Medulla oblongata (tissue), 1 donor: Measurements from ENCODE around the gene PGAM2.
A peak's percentile ranks its signal among the peaks of the same experiment; 100 is the strongest.

Source experiments
- DNase-seq: peaks from one replicate; pipeline ENCODE4 v3.0.0-alpha.2; 2015; ENCODE audit errors: extremely low spot score

PGAM2 gene

DNA sequence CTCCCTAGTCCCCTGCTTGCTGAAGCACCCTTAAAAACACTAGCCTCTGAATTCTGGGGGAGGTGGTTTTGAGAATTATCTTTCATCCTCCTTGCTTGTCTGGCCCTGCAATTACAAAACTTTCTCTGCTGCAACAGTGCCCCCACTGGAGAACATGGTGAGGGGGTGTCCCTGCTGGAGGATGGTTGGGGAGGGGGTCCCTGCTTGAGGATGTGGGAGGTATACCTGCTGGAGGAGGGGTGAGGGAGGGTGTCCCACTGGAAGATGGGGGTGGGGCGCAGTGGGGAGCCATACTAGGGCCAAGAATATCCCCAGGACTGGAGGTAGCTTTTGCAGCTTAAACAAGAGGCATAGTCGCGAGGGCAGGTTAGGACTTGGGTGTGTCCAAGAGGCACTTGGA, 20.2 kb upstream of the PGAM2 start:
- DNase-seq, result no peak

DNA sequence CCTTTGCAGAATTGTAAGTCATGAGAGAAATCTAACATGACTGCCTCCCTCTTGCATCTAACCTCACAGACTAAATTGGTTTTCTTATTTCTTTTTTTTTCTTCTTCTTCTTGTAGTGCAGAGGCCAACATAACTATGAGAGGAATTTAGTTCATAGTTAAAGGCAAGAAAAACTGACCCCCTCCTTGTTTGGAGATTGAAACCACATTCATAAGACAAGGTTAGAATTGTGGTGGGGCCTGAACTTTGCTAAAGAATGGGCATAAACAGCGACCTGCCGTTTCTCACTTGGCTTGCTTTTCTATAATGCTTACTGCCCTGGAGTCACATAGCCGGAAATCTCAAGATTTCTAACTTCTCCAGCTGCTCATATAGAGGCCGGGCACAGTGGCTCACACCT, 19.3 kb upstream of the PGAM2 start:
- DNase-seq, result no peak

DNA sequence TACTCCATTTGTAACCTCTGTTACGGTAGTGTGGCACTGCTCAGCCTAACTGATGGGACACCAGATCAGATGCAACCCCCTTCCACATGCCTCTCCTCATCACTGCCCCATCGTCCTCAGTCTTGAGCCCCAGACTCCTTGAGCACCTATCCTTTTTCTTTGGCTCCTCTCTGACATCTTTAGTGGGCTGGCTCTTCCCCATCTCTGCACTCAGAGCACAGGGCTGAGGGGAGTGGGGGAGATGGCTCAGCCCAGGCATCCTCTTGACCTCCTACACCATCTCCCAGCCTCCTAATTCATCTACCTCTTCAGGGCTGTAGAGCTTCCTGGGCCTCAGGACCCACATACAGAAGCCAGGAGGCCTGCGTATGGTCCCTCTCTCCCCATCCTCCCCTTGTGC, 18.4 kb upstream of the PGAM2 start:
- DNase-seq, result no peak

DNA sequence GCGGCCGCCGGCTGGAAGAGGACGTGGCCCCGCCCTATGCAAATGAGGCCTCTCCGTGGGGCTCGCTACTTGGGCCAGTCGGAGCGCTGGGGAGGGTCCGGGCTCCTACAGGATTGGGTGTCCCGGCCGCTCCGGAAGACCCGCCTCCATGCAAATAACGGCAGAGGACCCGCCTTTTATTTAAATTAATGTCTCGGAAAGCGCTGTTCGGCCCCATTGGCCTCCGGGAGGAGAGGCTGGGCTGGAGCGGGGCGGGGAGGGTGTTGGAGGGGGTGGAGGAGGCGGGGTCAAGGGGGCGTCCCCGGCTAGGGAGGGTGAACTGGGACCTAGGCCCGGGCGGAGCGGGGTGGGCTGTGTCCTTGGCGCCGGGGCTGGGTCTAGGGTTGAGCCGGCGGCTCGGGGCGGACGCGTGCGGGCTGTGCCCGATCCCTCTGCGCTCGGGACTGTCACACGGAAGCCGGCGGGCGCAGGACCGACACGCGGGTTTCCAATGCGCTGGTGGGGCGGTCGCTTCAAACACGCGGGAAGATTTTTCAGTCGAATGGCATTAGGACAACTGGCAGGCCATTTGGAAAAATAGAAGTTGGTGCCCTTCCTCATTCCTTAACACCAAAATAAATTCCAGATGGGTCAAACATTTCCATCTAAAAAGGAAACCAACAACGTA, 17.3 kb upstream of the PGAM2 start:
- peak; percentile 99 for DNase-seq

DNA sequence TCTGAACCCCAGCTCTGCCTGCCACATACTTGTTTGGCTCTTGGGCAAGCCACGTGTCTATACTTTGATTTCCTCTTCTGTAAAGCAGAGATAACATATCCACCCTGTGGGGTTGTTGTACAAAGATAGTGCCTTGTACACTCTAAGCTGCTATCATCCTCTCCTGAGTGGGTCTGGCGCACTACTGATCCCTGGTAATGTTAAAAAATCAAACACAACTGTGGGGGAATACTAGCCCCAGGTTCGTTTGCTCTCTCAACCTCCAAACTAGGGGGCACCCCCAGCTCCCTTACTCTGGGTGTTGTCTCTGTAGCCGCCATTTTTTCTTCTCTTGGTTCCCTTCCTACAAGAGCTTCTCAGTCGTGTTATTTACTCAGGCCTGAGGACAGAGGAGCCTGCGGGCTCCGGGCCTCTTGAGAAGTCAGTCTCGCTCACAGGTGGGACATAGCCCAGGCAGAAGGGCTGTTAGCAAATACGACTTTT, 15.9 kb upstream of the PGAM2 start:
- no peak for DNase-seq

DNA sequence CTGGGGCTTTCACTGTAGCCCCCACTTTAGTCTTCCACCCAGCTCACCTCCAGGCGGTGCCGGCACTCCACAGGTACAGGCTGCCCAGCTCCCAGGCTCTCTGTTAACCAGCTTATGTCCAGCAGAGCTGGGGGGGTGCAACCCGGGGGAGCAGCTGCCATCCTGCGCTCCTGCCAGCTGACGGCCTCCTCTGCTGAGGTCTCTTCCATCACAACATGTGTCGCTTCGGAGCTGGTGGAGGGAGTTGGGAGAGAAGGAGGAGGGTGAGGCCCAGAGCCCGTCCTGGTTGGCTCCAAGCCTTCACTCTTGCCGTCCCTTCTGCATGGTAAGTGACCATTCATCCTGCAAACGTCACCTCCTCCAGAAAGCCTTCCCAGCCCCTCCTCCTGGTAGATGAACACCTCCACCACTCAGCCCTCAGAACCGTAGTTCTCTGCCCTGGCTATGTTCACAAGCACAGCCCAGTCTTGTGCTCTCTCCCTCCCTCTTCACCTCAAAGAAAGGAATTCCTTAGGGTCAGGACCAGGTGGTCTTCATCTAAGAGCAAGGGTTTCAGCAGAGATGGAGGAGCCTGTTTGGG, 15.4 kb upstream of the PGAM2 start:
- DNase-seq, result no peak

DNA sequence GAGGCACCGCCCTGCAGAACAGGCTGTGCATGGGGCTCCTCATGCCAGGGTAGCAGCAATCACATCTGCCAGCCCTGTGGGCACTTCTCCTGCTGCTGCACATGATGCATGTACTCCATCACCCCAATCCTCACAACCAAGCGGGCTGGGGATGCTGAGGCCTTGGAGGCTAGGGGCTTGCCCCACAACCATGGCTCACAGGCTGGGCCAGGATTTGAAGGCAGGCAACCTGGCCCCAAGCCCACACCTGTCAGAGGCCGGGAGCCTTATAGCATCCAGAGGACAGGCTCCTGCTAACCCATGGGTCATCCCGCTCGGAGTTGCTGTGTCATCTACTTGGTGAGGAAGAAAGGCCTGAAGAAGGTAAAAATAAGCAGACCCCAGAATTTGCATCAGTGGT, 14.8 kb upstream of the PGAM2 start:
- DNase-seq, result no peak

DNA sequence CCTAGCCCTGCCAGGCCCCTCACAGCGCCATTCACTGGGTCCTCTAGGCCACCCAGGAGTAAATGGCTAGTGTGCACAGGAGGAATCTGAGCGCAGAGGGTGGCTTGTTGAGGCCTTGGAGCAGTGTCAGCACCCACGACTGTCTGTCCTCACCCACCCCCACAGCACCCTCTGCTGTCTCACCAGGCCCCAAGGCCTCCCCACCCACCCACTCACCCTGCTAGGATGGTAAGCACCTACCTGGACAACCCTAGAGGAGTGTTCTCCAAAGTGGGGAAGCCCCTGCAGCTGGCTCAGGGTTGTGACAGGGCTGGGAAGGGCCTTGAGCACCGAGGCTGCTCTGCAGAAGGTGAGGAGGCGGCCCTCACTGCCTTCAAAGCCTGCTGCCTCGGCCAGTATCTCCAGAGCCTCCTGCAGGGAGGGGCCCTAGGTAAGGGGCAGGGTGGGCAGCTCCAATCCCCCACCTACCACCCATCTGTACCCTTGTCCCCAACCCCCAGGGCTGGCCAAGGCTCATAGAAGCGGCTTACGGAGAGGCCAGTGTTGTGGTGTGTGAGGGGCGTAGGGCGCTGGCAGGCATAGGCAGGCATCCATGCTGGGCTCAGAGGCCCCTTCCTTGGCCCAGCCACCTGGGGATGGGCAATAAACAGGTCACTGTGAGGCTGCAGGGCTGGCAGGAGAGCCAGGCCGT, 14.1 kb upstream of the PGAM2 start:
- DNase-seq, result no peak

DNA sequence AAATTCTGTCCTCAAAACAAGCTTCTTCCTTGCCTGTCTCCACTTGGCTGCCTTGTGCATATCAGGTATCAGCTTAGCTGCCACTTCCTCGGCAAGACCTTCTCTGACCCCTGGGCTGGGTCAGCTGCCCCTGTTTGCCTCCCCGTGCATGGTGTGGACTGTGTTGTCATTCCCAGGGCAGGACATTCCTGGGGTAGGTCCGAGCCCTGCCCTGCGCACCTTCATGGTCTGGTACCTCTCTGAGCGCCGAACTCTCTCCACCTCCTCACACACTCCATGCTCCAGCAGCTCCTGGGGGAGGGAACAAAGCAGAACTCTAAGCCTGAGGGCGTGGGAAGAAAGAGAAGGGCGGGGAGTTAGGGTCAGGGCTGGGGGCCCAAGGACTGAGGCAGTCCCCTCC, 13.2 kb upstream of the PGAM2 start:
- no peak for DNase-seq

DNA sequence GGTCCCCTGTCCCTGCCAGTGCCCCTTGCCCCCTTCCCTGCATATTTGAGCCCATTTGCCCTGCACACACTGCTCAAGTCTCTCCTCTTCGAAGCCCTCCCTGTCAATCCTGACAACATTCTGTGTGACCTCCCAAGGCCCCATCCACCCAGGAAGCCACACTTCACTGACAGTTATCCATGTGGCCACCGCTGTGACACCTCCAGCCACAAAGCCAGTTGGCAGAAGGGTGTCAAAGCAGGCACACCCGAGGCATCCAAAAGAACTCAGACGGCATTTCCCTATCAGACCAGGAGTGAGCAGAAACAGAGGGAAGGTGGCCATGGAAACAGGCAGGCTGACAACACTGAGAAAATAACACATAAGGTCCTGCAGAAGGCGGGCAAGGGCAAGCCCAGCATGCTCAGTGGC, 12.3 kb upstream of the PGAM2 start:
- no peak for DNase-seq

DNA sequence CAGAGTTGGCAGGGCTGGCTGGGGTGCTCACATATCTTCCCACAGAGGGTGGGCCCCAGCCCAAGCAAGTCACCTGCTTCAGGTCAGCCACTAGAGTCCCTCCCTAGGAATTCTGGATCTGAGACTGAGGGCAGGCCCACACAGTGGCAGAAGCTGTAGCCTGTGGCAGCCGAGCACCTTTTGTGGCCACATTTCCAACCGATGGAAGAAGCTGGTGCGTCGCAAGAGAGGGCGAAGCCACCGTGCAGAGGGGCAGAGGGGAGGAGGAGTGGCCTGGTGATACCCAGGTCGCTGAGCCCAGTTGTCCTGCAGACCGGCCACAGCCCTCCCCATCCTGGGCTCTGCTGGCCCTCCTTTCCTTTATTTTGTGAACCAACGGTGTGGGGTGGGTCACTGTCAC, 11.7 kb upstream of the PGAM2 start:
- no peak for DNase-seq

DNA sequence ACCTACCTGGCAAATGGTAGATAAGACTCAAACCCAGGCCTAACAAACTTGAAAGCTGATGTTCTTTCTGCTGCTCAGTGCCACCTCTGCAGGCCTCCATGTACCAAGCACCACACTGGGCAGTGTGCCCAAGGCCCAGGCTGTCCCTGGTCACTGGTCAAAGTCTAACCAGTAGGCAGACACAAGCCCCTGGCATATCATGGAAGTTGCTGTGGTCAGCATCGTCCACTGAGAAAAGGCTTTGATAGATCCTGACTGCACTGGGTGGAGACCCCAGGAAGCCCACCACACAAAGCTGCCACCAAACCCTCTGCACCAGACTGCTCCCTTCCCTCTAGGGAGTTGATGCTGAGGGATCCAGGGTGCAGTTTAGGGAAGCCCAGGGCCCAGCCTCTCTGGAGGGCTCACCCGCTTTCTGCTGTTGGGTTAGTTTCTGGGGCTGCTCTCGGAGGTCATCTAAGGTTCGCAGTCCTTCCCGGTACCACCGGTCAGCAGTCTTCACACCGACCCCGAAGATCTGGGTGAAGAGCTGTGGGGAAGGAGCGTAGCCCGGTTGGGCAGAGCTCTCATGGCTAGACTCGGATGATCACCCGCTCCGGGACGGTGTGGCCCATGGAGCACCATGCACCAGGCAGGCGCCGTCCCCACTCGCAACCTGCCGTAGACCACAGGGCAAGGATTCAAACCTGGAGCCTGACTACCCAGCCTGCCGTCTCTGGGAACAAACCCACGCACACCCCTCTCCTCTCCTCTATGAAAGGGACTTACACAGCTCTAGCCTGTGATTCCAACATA, 10.9 kb upstream of the PGAM2 start:
- no peak for DNase-seq

DNA sequence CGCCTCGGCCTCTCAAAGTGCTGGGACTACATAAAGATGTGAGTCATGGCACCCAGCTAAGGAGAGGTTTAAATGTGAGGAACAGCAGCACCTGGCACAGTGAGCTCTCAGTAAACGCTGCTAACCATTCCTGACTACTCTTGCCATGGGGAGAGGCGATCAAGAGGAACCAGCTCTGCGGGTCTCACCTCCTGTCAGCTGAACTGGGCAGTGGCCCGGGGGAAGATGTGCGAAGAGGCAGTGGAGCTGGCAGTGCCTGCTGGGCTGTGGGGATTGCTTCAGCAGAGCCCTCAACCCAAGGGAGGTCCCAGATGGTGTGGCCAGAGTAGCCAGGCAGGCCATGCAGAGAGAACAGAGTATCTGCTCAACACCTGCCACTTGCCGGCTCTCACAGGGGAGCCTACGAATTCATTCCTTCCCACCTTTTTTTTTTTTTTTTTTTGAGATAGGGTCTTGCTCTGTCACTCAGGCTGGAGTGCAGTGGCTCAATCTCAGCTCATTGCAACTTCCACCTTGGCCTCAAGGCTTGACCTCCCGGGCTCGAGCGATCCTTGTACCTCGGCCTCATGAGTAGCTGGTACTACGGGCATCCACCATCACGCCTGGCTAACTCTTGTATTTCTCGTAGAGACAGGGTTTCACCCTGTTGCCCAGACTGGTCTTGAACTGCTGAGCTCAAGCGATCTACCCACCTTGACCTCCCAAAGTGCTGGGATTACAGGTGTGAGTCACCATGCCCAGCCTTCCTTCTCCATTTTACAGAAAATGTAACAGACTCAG, 10.1 kb upstream of the PGAM2 start:
- DNase-seq, result no peak

DNA sequence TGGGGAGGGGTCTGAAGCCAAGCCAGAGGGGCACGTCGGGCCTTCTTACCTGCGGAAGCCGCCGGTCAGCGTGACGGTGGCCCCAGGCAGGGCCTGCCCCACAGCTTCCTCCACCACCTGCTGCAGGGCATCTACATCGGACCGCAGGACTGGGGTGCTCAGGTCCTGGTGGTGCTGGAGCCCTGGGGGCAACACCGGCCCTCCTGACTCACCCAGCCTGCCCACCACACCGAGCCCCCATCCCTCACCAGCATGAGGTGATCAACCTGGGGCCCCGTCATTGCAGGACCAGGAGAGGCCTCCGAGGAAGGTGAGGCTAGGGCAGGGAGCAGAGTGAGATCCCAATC, 9.0 kb upstream of the PGAM2 start:
- DNase-seq, result no peak

DNA sequence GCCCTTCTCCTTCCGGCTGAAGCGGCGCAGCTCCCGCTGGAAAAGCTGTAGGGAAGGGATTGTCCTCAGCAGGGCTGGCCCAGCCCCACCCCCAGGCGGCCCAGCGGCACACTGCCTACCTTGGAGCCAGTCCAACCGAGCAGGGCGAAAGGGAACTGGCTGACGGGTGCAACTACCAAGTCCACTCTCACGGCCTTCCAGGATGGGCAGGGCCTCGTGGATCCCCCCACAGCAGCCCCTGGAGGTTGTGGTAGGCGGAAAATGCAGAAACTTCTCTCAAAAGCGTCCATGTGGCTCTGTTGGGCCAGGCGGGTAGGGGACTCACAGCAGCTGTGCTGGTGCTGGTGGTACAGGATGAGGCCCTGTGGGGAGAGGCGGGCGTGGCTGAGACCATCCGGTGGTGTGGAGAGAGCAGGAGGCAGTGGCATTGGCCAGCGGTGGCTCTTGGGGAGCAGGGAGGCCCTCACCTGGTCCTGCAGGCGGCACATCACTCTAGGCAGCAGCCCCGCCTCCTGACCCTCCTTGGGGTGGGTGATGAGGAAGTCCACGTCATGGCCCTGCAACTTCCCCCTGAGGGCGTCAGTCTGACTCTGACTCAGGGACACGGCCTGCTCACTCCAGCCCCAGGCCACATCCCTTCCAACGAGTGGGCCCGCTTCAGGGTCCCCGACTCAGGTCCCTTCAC, 8.4 kb upstream of the PGAM2 start:
- peak; percentile 89 for DNase-seq

DNA sequence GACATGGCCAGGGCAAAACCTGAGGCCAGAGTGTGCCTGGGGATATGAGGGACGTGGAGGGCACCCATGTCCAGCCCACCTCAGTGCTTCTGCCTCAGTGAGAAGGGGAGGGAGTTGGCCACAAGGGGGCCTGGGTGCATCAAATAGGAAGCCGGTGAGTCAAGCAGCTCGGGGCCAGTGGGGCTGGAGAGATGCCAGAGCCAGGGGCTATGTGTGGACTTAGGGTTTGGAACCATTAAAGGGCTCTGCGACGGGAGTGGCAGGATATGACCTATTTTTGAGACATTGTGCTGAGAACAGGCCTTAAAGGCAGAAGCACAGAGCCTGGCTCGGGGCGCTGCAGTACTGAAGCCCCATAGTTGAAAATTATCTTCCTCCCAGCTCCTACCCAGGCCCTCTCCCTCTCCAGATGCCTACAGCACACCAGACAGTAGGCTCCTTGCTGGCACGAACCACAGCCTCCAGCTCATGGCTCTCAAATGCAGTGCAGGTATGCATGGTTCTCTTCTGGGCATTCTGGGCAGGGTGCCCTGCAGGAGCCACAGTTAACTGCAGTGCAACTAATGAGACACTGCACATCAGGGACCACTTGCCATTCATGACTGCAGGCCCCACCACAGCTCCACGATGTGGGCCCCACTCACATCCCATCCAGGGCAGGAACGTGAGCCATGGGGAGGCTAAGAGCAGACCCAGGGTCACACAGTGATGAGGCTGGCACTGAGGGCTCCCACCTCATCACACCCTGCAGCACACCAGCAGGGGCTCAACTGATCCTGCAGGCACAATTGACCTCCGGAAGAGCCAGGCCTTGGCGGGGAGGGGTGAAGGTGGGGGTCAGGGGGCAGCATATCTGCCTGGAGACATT, 7.2 kb upstream of the PGAM2 start:
- peak; percentile 64 for DNase-seq

DNA sequence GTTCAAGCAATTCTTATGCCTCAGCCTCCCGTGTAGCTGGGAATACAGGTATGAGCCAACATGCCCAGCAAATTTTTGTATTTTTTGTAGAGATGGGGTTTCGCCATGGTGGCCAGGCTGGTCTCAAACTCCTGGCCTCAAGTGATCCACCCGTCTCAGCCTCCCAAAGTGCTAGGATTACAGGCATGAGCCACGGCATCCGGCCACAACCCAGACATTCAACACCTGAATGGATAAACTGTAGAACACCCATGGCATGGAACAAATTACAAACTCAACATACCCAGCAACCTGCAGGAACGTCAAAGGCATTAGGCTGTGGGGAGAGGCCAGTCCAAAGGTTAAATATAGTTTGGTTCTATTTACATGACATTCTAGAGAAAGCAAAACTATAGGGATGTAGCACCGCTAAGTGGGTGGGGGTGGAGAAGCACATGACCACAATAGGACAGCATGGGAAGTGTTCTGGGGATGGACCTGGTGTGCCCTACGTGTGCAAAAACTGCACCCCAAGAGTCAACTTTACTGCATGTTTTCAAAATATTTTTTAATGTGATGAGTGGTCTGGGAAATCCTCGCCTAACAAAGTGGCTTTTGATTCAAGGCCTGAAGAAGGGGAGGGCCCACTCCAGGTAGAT, 6.5 kb upstream of the PGAM2 start:
- DNase-seq, result no peak

DNA sequence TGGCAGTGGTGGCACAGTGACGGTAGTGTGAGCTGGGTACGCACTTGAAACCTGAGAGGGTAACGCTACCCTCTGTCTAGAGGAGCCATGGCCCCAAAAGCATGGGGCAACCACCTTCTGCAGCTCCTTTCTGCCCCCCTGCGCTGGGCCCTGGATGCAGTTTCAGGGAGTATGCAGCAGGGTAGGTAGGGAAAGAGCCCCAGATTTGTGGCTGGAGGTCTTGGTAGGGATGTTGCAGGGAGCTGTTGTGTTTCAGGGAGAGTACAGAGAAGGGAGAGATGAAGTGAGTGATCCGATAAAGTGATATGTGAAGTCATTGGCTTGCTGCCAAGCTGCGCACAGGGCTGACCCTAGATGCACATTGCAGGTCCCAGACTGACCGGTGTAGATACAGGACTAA, 2.7 kb upstream of the PGAM2 start:
- DNase-seq, result no peak

DNA sequence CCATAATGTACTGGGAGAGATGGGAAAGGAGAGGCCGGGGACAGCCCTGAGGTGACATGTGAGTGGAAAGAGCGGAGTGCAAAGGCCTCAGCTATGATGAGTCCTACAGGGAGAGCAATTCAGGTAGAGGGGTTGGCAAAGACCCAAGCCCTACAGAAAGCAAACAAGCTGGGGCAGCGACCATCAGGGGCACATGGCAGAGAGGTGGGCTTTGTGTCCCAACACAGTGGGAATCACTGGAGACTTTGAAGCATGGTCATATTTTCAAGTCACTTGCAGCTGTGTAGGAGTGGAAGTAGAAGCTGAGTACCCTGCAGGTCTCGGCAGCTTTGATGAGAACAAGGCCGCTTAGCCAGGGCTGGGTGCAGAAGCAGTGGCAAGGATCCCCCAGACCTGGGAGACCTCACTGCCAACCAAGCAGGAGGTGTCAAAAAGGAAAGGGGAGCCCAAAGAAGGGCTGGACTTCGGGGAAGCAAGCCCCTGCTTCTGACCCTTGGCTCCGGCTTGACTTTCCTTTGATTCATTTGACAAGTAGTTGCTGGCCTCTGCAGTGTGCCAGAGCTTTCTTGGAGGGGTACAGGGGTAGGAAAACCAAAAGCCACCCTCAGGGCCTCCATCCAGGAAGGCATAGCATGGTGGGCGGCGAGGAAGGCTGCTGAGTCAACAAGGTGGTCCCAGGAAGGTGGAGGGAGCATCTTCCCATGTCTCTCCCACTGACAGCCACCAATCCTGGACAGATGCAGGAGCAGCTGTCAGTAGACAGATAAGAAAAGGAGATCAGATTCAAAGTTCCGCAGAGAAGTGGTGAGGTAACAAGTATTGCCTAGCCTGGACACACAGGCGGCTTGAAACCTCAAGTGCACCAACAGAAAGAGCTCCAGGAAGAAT, 1.9 kb upstream of the PGAM2 start:
- no peak for DNase-seq
